OCI-LY1 (cell line): ENCODE measurements around the gene SHISA4.

ENCODE experiments used
- EZH2 ChIP-seq: fragments of 200-600 bp; sonication (generic), shearing (Covaris generic); IDR thresholded peaks from 2 replicates; pipeline ENCODE4 v1.8.0; 2017; ENCODE audit warnings: borderline replicate concordance, mixed run types, mild to moderate bottlenecking, antibody characterized with exemption, low read length, moderate library complexity, mixed read lengths
- TF ChIP-seq, protein P1 (sequence below): fragments of 200-600 bp; sonication (generic), shearing (Covaris generic); IDR thresholded peaks from 2 replicates; pipeline ENCODE4 v1.5.1; 2017; ENCODE audit warnings: mild to moderate bottlenecking, antibody characterized with exemption, low read length, moderate library complexity, mixed read lengths

DNA sequence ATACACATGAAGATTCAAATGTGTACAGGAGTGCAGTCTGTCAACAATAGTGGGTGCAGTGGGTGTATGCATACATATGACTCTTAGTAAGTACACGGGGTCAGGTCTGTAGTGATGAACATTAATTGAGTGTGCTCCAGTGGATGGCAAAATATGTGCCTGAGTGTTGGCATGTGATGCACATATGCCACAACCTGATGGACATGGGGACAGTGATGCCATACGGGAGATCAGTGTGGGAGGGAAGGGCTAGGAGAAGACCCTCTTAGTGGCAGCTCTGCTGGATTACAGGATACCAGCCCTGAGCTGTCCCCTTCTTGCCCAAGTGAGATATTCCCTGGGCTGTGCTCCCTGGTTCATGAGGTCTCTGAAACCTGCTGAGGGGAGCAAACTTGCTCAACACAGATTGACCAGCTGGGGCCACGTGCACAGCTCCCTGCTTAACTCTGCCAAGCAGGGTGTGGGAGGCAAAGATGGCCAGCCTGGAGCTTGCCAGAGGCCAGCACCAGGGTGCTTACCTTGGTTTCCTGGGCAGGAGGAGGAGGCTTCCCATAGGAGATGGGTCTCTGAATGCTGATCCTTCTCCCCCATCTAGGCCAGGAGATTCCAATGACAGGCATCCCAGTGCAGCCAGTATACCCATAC, 2.2 kb downstream of the SHISA4 start:
- no peak for TF ChIP-seq EZH2
- TF ChIP-seq, protein P1, sequence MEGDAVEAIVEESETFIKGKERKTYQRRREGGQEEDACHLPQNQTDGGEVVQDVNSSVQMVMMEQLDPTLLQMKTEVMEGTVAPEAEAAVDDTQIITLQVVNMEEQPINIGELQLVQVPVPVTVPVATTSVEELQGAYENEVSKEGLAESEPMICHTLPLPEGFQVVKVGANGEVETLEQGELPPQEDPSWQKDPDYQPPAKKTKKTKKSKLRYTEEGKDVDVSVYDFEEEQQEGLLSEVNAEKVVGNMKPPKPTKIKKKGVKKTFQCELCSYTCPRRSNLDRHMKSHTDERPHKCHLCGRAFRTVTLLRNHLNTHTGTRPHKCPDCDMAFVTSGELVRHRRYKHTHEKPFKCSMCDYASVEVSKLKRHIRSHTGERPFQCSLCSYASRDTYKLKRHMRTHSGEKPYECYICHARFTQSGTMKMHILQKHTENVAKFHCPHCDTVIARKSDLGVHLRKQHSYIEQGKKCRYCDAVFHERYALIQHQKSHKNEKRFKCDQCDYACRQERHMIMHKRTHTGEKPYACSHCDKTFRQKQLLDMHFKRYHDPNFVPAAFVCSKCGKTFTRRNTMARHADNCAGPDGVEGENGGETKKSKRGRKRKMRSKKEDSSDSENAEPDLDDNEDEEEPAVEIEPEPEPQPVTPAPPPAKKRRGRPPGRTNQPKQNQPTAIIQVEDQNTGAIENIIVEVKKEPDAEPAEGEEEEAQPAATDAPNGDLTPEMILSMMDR: no peak
